Gastrocnemius medialis (tissue), 4 donors: Measurements from ENCODE around the gene RND1. TPM values are rescaled to one million over a fixed set of nuclear protein-coding genes. Genes with fewer than 3 reads are reported as not detected.

Experiments used
- ATAC-seq, 2 donors: fragments of 150-250 bp; one replicate each; pipeline ENCODE4 v1.9.1; 2016
- DNase-seq, 2 donors: peaks; one replicate each; pipeline ENCODE4 v3.0.0-alpha.2; 2019
- H3K27ac ChIP-seq, 4 donors: fragments of 200-600 bp; sonication (generic); 1 replicate in 1 of 4; 2 replicates in 3 of 4; pipeline ENCODE4 v1.5.1; 2016 to 2018; ENCODE audit warnings: mild to moderate bottlenecking in 2 of 4, moderate library complexity in 1 of 4
- H3K27me3 ChIP-seq, 3 donors: fragments of 200-600 bp; sonication (generic) in 2 of 3; 1 replicate in 1 of 3; 2 replicates in 2 of 3; pipeline versions ENCODE4 v1.5.1 to v1.6.0; 2016 to 2019; ENCODE audit warnings: mild to moderate bottlenecking in 1 of 3, moderate library complexity in 1 of 3
- H3K36me3 ChIP-seq, 2 donors: fragments of 200-600 bp; sonication (generic) in 1 of 2; one replicate each; pipeline ENCODE4 v1.5.1; 2017 to 2018
- H3K4me1 ChIP-seq, 2 donors: fragments of 200-600 bp; sonication (generic) in 1 of 2; one replicate each; pipeline ENCODE4 v1.5.1; 2016 to 2017; ENCODE audit warnings: mild to moderate bottlenecking in 2 of 2
- H3K4me3 ChIP-seq, 4 donors: fragments of 200-600 bp; sonication (generic) in 3 of 4; 1 replicate in 1 of 4; 2 replicates in 3 of 4; pipeline ENCODE4 v1.5.1; 2016 to 2019; ENCODE audit warnings: mild to moderate bottlenecking in 2 of 4
- H3K9me3 ChIP-seq, 3 donors: fragments of 200-600 bp; sonication (generic) in 2 of 3; 1 replicate in 1 of 3; 2 replicates in 2 of 3; pipeline ENCODE4 v1.5.1; 2016 to 2019
- CTCF ChIP-seq, 5 experiments: fragments of 450-650 bp in 3 of 5; fragments of 200-600 bp in 2 of 5; sonication (generic) in 2 of 5; IDR thresholded peaks in 4 of 5; conservative IDR thresholded peaks in 1 of 5; 1 replicate in 4 of 5; 2 replicates in 1 of 5; pipeline ENCODE4 v1.5.1; 2016 to 2019; ENCODE audit warnings: antibody characterized with exemption in 5 of 5, mild to moderate bottlenecking in 3 of 5, moderate library complexity in 3 of 5
- POLR2A ChIP-seq, 2 donors: fragments of 450-650 bp; IDR thresholded peaks; one replicate each; pipeline ENCODE4 v1.6.1; 2017; ENCODE audit warnings: antibody characterized with exemption in 2 of 2, mild to moderate bottlenecking in 2 of 2, moderate library complexity in 2 of 2
- in situ Hi-C, 4 donors: fragments of 200-750 bp; cut with MboI; loops; one replicate each; pipeline versions ENCODE4 v1.15.0 to v1.8.0; 2017; ENCODE audit warnings: low sequenced_read_pairs in 4 of 4
- intact Hi-C: fragments of 100-400 bp; cut with DNase I; formaldehyde crosslinking; loops from one replicate; pipeline ENCODE4 v1.15.1; 2023; ENCODE audit warnings: low total_unique reads
- total RNA-seq, 4 donors: library from RNA; depleted of rRNA; stranded (reverse); fragments of >200 nt; gene quantifications; one replicate each; pipeline versions ENCODE4 v1.1.0 to v1.2.3, GENCODE V29; 2016

Gene RND1
- total RNA-seq, 4 donors from 2014 or later: 0.36 TPM; not detected in 3

GRCh38 chr12:48827513-48828096 lies 38.1 kb downstream of the RND1 start:
- no peak overlapping the region for H3K4me3 ChIP-seq
- DNase-seq: no peak
- in situ Hi-C loops (no loop called here), intact Hi-C loops (no loop called here)
- no peaks in the 10 kb centered on the region for H3K9me3 ChIP-seq
- ATAC-seq: no peak
- no peaks in the 10 kb centered on the region for H3K4me1 ChIP-seq
- TF ChIP-seq POLR2A (IDR thresholded peaks at IDR 0.05) (no peak), CTCF (IDR thresholded peaks at IDR 0.05 in 4 of 5, conservative IDR thresholded peaks at IDR 0.05 in 1 of 5) (no peak)
- peaks cover 0 to 45% of the 10 kb centered on the region in 2 donors for H3K36me3 ChIP-seq
- H3K27ac ChIP-seq: no peak overlapping the region
- no peaks in the 10 kb centered on the region for H3K27me3 ChIP-seq

GRCh38 chr12:48827026-48827425 lies 38.6 kb downstream of the RND1 start:
- intact Hi-C loops: no loop called here
- Histone ChIP-seq H3K27ac (no peak overlapping the region), H3K4me3 (no peak overlapping the region), H3K36me3 (peaks cover 0 to 40% of the 10 kb centered on the region in 2 donors), H3K27me3 (no peaks in the 10 kb centered on the region), H3K4me1 (no peaks in the 10 kb centered on the region), H3K9me3 (no peaks in the 10 kb centered on the region)
- in situ Hi-C loops: no loop called here
- ATAC-seq: no peak
- no peak for DNase-seq
- TF ChIP-seq POLR2A (IDR thresholded peaks at IDR 0.05) (no peak), CTCF (IDR thresholded peaks at IDR 0.05 in 4 of 5, conservative IDR thresholded peaks at IDR 0.05 in 1 of 5) (no peak)

GRCh38 chr12:48826209-48826855 lies 39.3 kb downstream of the RND1 start:
- Histone ChIP-seq H3K9me3 (no peaks in the 10 kb centered on the region), H3K4me3 (no peak overlapping the region), H3K4me1 (no peaks in the 10 kb centered on the region), H3K27ac (no peak overlapping the region), H3K27me3 (no peaks in the 10 kb centered on the region), H3K36me3 (peaks cover 0 to 33% of the 10 kb centered on the region in 2 donors)
- in situ Hi-C loops: no loop called here
- TF ChIP-seq CTCF (IDR thresholded peaks at IDR 0.05 in 4 of 5, conservative IDR thresholded peaks at IDR 0.05 in 1 of 5) (no peak), POLR2A (IDR thresholded peaks at IDR 0.05) (no peak)
- intact Hi-C loops: no loop called here
- DNase-seq: no peak
- ATAC-seq: no peak

GRCh38 chr12:48824905-48825304 lies 40.8 kb downstream of the RND1 start:
- H3K4me3 ChIP-seq: no peak overlapping the region
- TF ChIP-seq POLR2A (IDR thresholded peaks at IDR 0.05) (no peak), CTCF (IDR thresholded peaks at IDR 0.05 in 4 of 5, conservative IDR thresholded peaks at IDR 0.05 in 1 of 5) (no peak)
- intact Hi-C loops: no loop called here
- no peak for ATAC-seq
- H3K27ac ChIP-seq: no peak overlapping the region
- DNase-seq: no peak
- no peaks in the 10 kb centered on the region for H3K4me1 ChIP-seq
- H3K36me3 ChIP-seq: peaks cover 0 to 18% of the 10 kb centered on the region in 2 donors
- H3K27me3 ChIP-seq: no peaks in the 10 kb centered on the region
- in situ Hi-C loops: no loop called here
- no peaks in the 10 kb centered on the region for H3K9me3 ChIP-seq
